ENCODE results near the gene CLBA1.

- TF ChIP-seq CTCF (conservative IDR thresholded peaks at IDR 0.05; ENCODE audit: low read depth, low read length) = no peak
- no peak for TF ChIP-seq EZH2 (IDR thresholded peaks at IDR 0.05; ENCODE audit: borderline replicate concordance, low read depth, low read length, poor library complexity, severe bottlenecking)
These were observed 19.2 kb upstream of the CLBA1 start for GRCh38 chr14:104966261-104966865.

All from A673 (cell line).